ENCODE results near the gene SSTR3. TPM values are rescaled to one million over a fixed set of nuclear protein-coding genes. Genes with fewer than 3 reads are reported as not detected.

Gene SSTR3
- total RNA-seq, 1 donor from 2014 or later: 0.69 TPM

GRCh38 chr22:37258005-37258752, 45.9 kb upstream of the SSTR3 start:
- H3K27ac Mint-ChIP-seq: no peak overlapping the region
- no peak for TF ChIP-seq CTCF (IDR thresholded peaks at IDR 0.05; ENCODE audit: unreplicated experiment)
- peaks cover 49% of the 10 kb centered on the region for H3K27me3 Mint-ChIP-seq (ENCODE audit: low read depth)
- no peaks in the 10 kb centered on the region for H3K36me3 Mint-ChIP-seq
- peaks cover 25% of the 10 kb centered on the region for H3K4me1 Mint-ChIP-seq
- no peaks in the 10 kb centered on the region for H3K9me3 Mint-ChIP-seq
- H3K4me3 Mint-ChIP-seq: no peak overlapping the region
- DNase-seq (ENCODE audit: low spot score in 2 of 2, unreplicated experiment in 2 of 2): no peak

GRCh38 chr22:37256075-37256726, 43.9 kb upstream of the SSTR3 start:
- peaks cover 41% of the 10 kb centered on the region for H3K27me3 Mint-ChIP-seq (ENCODE audit: low read depth)
- H3K9me3 Mint-ChIP-seq: no peaks in the 10 kb centered on the region
- no peak overlapping the region for H3K27ac Mint-ChIP-seq
- no peak for TF ChIP-seq CTCF (IDR thresholded peaks at IDR 0.05; ENCODE audit: unreplicated experiment)
- no peak for DNase-seq (ENCODE audit: low spot score in 2 of 2, unreplicated experiment in 2 of 2)
- H3K4me1 Mint-ChIP-seq: peaks cover 26% of the 10 kb centered on the region
- H3K4me3 Mint-ChIP-seq: no peak overlapping the region
- no peaks in the 10 kb centered on the region for H3K36me3 Mint-ChIP-seq

- Mint-ChIP-seq H3K9me3 (no peaks in the 10 kb centered on the region), H3K4me1 (peaks cover 24% of the 10 kb centered on the region), H3K27ac (no peak overlapping the region)
Measured at GRCh38 chr22:37255558-37256006, 43.3 kb upstream of the SSTR3 start.

GRCh38 chr22:37254867-37255233, 42.6 kb upstream of the SSTR3 start:
- DNase-seq (ENCODE audit: low spot score in 2 of 2, unreplicated experiment in 2 of 2): no peak
- no peak overlapping the region for H3K4me3 Mint-ChIP-seq
- H3K27ac Mint-ChIP-seq: no peak overlapping the region
- H3K4me1 Mint-ChIP-seq: peaks cover 23% of the 10 kb centered on the region
- H3K27me3 Mint-ChIP-seq (ENCODE audit: low read depth): peaks cover 32% of the 10 kb centered on the region
- H3K9me3 Mint-ChIP-seq: no peaks in the 10 kb centered on the region
- H3K36me3 Mint-ChIP-seq: no peaks in the 10 kb centered on the region
- TF ChIP-seq CTCF (IDR thresholded peaks at IDR 0.05; ENCODE audit: unreplicated experiment): no peak

More at GRCh38 chr22:37255558-37256006, 43.3 kb upstream of the SSTR3 start:
- Mint-ChIP-seq H3K4me3 (no peak overlapping the region), H3K36me3 (no peaks in the 10 kb centered on the region), H3K27me3 (ENCODE audit: low read depth) (peaks cover 36% of the 10 kb centered on the region)
- DNase-seq (ENCODE audit: low spot score in 2 of 2, unreplicated experiment in 2 of 2): no peak
- TF ChIP-seq CTCF (IDR thresholded peaks at IDR 0.05; ENCODE audit: unreplicated experiment): no peak

- peaks cover 18% of the 10 kb centered on the region for H3K4me1 Mint-ChIP-seq
- no peak for TF ChIP-seq CTCF (IDR thresholded peaks at IDR 0.05; ENCODE audit: unreplicated experiment)
- no peak overlapping the region for H3K4me3 Mint-ChIP-seq
- no peaks in the 10 kb centered on the region for H3K36me3 Mint-ChIP-seq
- peaks cover 28% of the 10 kb centered on the region for H3K27me3 Mint-ChIP-seq (ENCODE audit: low read depth)
- no peak for DNase-seq (ENCODE audit: low spot score in 2 of 2, unreplicated experiment in 2 of 2)
- no peak overlapping the region for H3K27ac Mint-ChIP-seq
- H3K9me3 Mint-ChIP-seq: no peaks in the 10 kb centered on the region
Measured at GRCh38 chr22:37254209-37254866, 42.1 kb upstream of the SSTR3 start.
